T-helper 1 cell treated with Interleukin-12 subunit alpha and Interleukin-12 subunit beta and Interleukin-4 antibody, amounts not matched to agents 30 ng/mL and 1 ng/mL, for 36 hours (primary cell): ENCODE data around the gene RTN4RL1. TPM values are rescaled to one million over a fixed set of nuclear protein-coding genes. Genes with fewer than 3 reads are reported as not detected.
"Not testable (repeated sequence)": the region's sequence is repeated elsewhere in the genome, so short reads cannot be mapped to it uniquely, and the experiment has no call there.

Experiments used
- intact Hi-C: fragments of 100-400 bp; cut with micrococcal nuclease; formaldehyde crosslinking; loops from one replicate; pipeline ENCODE4 v1.15.1; 2024
- total RNA-seq: library from RNA; stranded (reverse); gene quantifications from 2 replicates; pipeline ENCODE4 v1.2.3, GENCODE V29; 2022

Gene RTN4RL1
- total RNA-seq, 1 donor from 2014 or later, result 1.5 TPM

GRCh38 chr17:2029911-2030778 lies 5.0 kb upstream of the RTN4RL1 start, which contains the start of gene DPH1:
DPH1 (plus strand) TSS chr17:2030153; CDS start chr17:2030170, 17 bp downstream.
- intact Hi-C loops, result loop anchor here (1.0 to 2.0 kb wide), 9 partner anchors 11 to 381 kb away; partner anchors contain the start of genes MNT, PRPF8, RILP and SMG6

- intact Hi-C loops, result no loop called here
Measured at GRCh38 chr17:2028737-2029136, 3.6 kb upstream of the RTN4RL1 start.

GRCh38 chr17:2028234-2028614 lies 3.1 kb upstream of the RTN4RL1 start:
- intact Hi-C loops, result no loop called here

- intact Hi-C loops, result no loop called here
Measured at GRCh38 chr17:2027528-2028233, 2.5 kb upstream of the RTN4RL1 start.

- intact Hi-C loops, result loop anchor here (1.0 kb wide), 5 partner anchors 16 to 308 kb away; no protein-coding TSS in a partner anchor
Measured at GRCh38 chr17:2025622-2026309, 632 bp upstream of the RTN4RL1 start.

- intact Hi-C loops, result loop anchor here (1.0 kb wide), 5 partner anchors 17 to 307 kb away; no protein-coding TSS in a partner anchor
Measured at GRCh38 chr17:2024572-2025219, 438 bp downstream of the RTN4RL1 start.

- intact Hi-C loops, result no loop called here
Measured at GRCh38 chr17:2023692-2024571, 1.2 kb downstream of the RTN4RL1 start.

- intact Hi-C loops, result no loop called here
Measured at GRCh38 chr17:2023256-2023655, 1.9 kb downstream of the RTN4RL1 start.

GRCh38 chr17:2022647-2023240 lies 2.4 kb downstream of the RTN4RL1 start:
- intact Hi-C loops, result no loop called here

GRCh38 chr17:2020721-2021120 lies 4.4 kb downstream of the RTN4RL1 start:
- intact Hi-C loops, result no loop called here

GRCh38 chr17:2019723-2020122 lies 5.4 kb downstream of the RTN4RL1 start:
- intact Hi-C loops, result no loop called here

GRCh38 chr17:2018716-2019510 lies 6.2 kb downstream of the RTN4RL1 start:
- intact Hi-C loops, result no loop called here

GRCh38 chr17:2017274-2017941 lies 7.7 kb downstream of the RTN4RL1 start:
- intact Hi-C loops, result no loop called here

- intact Hi-C loops, result no loop called here
Measured at GRCh38 chr17:2016494-2016893, 8.6 kb downstream of the RTN4RL1 start.

GRCh38 chr17:2015314-2015713 lies 9.8 kb downstream of the RTN4RL1 start:
- intact Hi-C loops, result no loop called here

GRCh38 chr17:2013994-2014317 lies 11.2 kb downstream of the RTN4RL1 start:
- intact Hi-C loops, result no loop called here

- intact Hi-C loops, result not testable (repeated sequence)
Measured at GRCh38 chr17:2013220-2013993, 11.7 kb downstream of the RTN4RL1 start.

- intact Hi-C loops, result no loop called here
Measured at GRCh38 chr17:2012499-2012898, 12.6 kb downstream of the RTN4RL1 start.
